SK-N-SH treated with all-trans-retinoic acid at 6 μM for 48 hours (cell line): ENCODE results near the gene NCAM1.

Experiments used
- ATAC-seq: fragments of 200-7000 bp; cut with Tn5 transposase; 3 replicates; pipeline ENCODE4 v1.9.1; 2020; ENCODE audit warnings: mild to moderate bottlenecking, moderate library complexity
- ARNTL ChIP-seq: fragments of 450-650 bp; formaldehyde crosslinking; IDR thresholded peaks from 2 replicates; pipeline ENCODE4 v1.5.0; 2020; ENCODE audit warnings: low read depth, mild to moderate bottlenecking, moderate library complexity, borderline replicate concordance
- BACH2 ChIP-seq: fragments of 250-450 bp; sonication (Bioruptor Pico); IDR thresholded peaks from 2 replicates; pipeline ENCODE4 v1.9.0; 2021; ENCODE audit warnings: mild to moderate bottlenecking, borderline replicate concordance
- CREB5 ChIP-seq: fragments of 250-450 bp; sonication (Bioruptor Pico); IDR thresholded peaks from 2 replicates; pipeline ENCODE4 v1.5.1; 2020; ENCODE audit warnings: low read depth, mild to moderate bottlenecking, moderate library complexity
- CSDC2 ChIP-seq: fragments of 250-450 bp; sonication (Bioruptor Pico); IDR thresholded peaks from 2 replicates; pipeline ENCODE4 v1.5.0; 2020; ENCODE audit warnings: mild to moderate bottlenecking, moderate library complexity
- CSRNP3 ChIP-seq: fragments of 250-450 bp; sonication (Bioruptor Pico); IDR thresholded peaks from 2 replicates; pipeline ENCODE4 v1.5.1; 2021; ENCODE audit warnings: mild to moderate bottlenecking, moderate library complexity
- ESRRG ChIP-seq: fragments of 250-450 bp; sonication (Bioruptor Pico); IDR thresholded peaks from 2 replicates; pipeline ENCODE4 v1.6.1; 2021; ENCODE audit warnings: mild to moderate bottlenecking
- GLIS3 ChIP-seq: fragments of 250-450 bp; sonication (Bioruptor Pico); IDR thresholded peaks from 2 replicates; pipeline ENCODE4 v1.5.0; 2020; ENCODE audit warnings: mild to moderate bottlenecking, moderate library complexity
- OSR1 ChIP-seq: fragments of 250-450 bp; sonication (Bioruptor Pico); IDR thresholded peaks from 2 replicates; pipeline ENCODE4 v1.8.0; 2022; ENCODE audit warnings: moderate library complexity, mild to moderate bottlenecking, inconsistent platforms
- PATZ1 ChIP-seq: fragments of 250-450 bp; sonication (Bioruptor Pico); IDR thresholded peaks from 2 replicates; pipeline ENCODE4 v1.8.0; 2020; ENCODE audit warnings: mild to moderate bottlenecking, moderate library complexity, borderline replicate concordance
- POU6F1 ChIP-seq: fragments of 250-450 bp; sonication (Bioruptor Pico); IDR thresholded peaks from 2 replicates; pipeline ENCODE4 v1.8.0; 2021; ENCODE audit warnings: low read depth, mild to moderate bottlenecking, moderate library complexity, borderline replicate concordance
- PPARA ChIP-seq: fragments of 250-450 bp; sonication (Bioruptor Pico); IDR thresholded peaks from 2 replicates; pipeline ENCODE4 v1.5.0; 2020; ENCODE audit warnings: mild to moderate bottlenecking, borderline replicate concordance
- RARB ChIP-seq: fragments of 250-450 bp; sonication (Bioruptor Pico); IDR thresholded peaks from 2 replicates; pipeline ENCODE4 v1.8.0; 2021; ENCODE audit warnings: mild to moderate bottlenecking, moderate library complexity
- SNAI2 ChIP-seq: fragments of 250-450 bp; sonication (Bioruptor Pico); IDR thresholded peaks from 2 replicates; pipeline ENCODE4 v1.5.0; 2020; ENCODE audit warnings: mild to moderate bottlenecking, moderate library complexity
- TCF4 ChIP-seq: fragments of 250-450 bp; sonication (Bioruptor Pico); IDR thresholded peaks from 2 replicates; pipeline ENCODE4 v1.8.0; 2021; ENCODE audit warnings: mild to moderate bottlenecking, moderate library complexity, borderline replicate concordance
- TOX ChIP-seq: fragments of 250-450 bp; sonication (Bioruptor Pico); IDR thresholded peaks from 2 replicates; pipeline ENCODE4 v1.8.0; 2021; ENCODE audit warnings: mild to moderate bottlenecking, moderate library complexity, borderline replicate concordance
- ZC3H10 ChIP-seq: fragments of 250-450 bp; sonication (Bioruptor Pico); IDR thresholded peaks from 2 replicates; pipeline ENCODE4 v1.5.1; 2021; ENCODE audit warnings: mild to moderate bottlenecking, moderate library complexity
- ZFP3 ChIP-seq: fragments of 250-450 bp; sonication (Bioruptor Pico); IDR thresholded peaks from 2 replicates; pipeline ENCODE4 v1.5.0; 2020; ENCODE audit warnings: mild to moderate bottlenecking, moderate library complexity
- ZFP30 ChIP-seq: fragments of 450-650 bp; formaldehyde crosslinking; IDR thresholded peaks from 2 replicates; pipeline ENCODE4 v1.5.0; 2022; ENCODE audit warnings: mild to moderate bottlenecking, moderate library complexity
- ZNF565 ChIP-seq: fragments of 450-650 bp; formaldehyde crosslinking; conservative IDR thresholded peaks from 2 replicates; pipeline ENCODE4 v1.5.0; 2020; ENCODE audit warnings: low read depth, mild to moderate bottlenecking, moderate library complexity
- ZNF70 ChIP-seq: fragments of 450-650 bp; formaldehyde crosslinking; IDR thresholded peaks from 2 replicates; pipeline ENCODE4 v1.5.0; 2020; ENCODE audit warnings: mild to moderate bottlenecking, moderate library complexity

NCAM1 gene

GRCh38 chr11:113193946-113194345 lies 232.7 kb downstream of the NCAM1 start (continued):
- no peak for TF ChIP-seq CSRNP3

GRCh38 chr11:113195728-113196127 lies 234.5 kb downstream of the NCAM1 start:
- ATAC-seq, result no peak
- no peak for TF ChIP-seq TOX (CRISPR knock-in tag)
- no peak for TF ChIP-seq POU6F1 (CRISPR knock-in tag)
- no peak for TF ChIP-seq CREB5 (CRISPR knock-in tag)
- no peak for TF ChIP-seq ZFP30 (CRISPR knock-in tag)
- no peak for TF ChIP-seq CSDC2
- TF ChIP-seq ZFP3 (CRISPR knock-in tag), result no peak
- TF ChIP-seq TCF4 (CRISPR knock-in tag), result no peak
- TF ChIP-seq GLIS3 (CRISPR knock-in tag), result no peak
- no peak for TF ChIP-seq ZC3H10 (CRISPR knock-in tag)

- TF ChIP-seq GLIS3 (CRISPR knock-in tag), result no peak
- TF ChIP-seq TOX (CRISPR knock-in tag), result no peak
- TF ChIP-seq PATZ1 (CRISPR knock-in tag), result no peak
- TF ChIP-seq ESRRG, result no peak
- TF ChIP-seq ZFP30 (CRISPR knock-in tag), result no peak
- TF ChIP-seq SNAI2, result no peak
- TF ChIP-seq ZC3H10 (CRISPR knock-in tag), result no peak
- no peak for TF ChIP-seq OSR1
- no peak for TF ChIP-seq ARNTL
- TF ChIP-seq BACH2, result no peak
- no peak for TF ChIP-seq CSRNP3
- TF ChIP-seq PPARA (CRISPR knock-in tag), result no peak
- TF ChIP-seq CSDC2, result no peak
- TF ChIP-seq RARB (CRISPR knock-in tag), result no peak
- TF ChIP-seq, all 23 proteins: peak for 0
- no peak for ATAC-seq
These were observed 236.2 kb downstream of the NCAM1 start for GRCh38 chr11:113197446-113197845.

GRCh38 chr11:113198972-113199661 lies 237.9 kb downstream of the NCAM1 start:
- TF ChIP-seq TCF4 (CRISPR knock-in tag) (no peak), ZNF70 (CRISPR knock-in tag) (no peak), ZNF565 (CRISPR knock-in tag) (no peak), PATZ1 (CRISPR knock-in tag) (no peak), POU6F1 (CRISPR knock-in tag) (no peak)
- ATAC-seq, result no peak
